ENCODE data around the gene RTCB. TPM values are rescaled to one million over a fixed set of nuclear protein-coding genes. Genes with fewer than 3 reads are reported as not detected.
"Not testable (repeated sequence)": the region's sequence is repeated elsewhere in the genome, so short reads cannot be mapped to it uniquely, and the experiment has no call there.

Gene RTCB
- total RNA-seq, 6 experiments from 2014 or later, result 37.8 to 58.1 (median 48.2) TPM

GRCh38 chr22:32353840-32354239 is 58.2 kb downstream of the RTCB start:
- TF ChIP-seq POLR2A (IDR thresholded peaks at IDR 0.05) (no peak), CTCF (IDR thresholded peaks at IDR 0.05) (no peak)
- DNase-seq (no peak), ATAC-seq (peak in 1 of 4 donors; percentile 13)
- no peaks in the 10 kb centered on the region for H3K27me3 ChIP-seq
- no peaks in the 10 kb centered on the region for H3K4me1 ChIP-seq
- no peaks in the 10 kb centered on the region for H3K36me3 ChIP-seq
- intact Hi-C loops (cut with DNase I), result no loop called here
- 80% methylated on average over 1 of the region's 19 CpGs for WGBS (ENCODE audit: insufficient coverage, low coverage, low lambda C conversion rate, missing lambda C conversion rate)
- H3K4me3 ChIP-seq, result no peak overlapping the region
- H3K9me3 ChIP-seq, result no peaks in the 10 kb centered on the region
- no peak overlapping the region for H3K27ac ChIP-seq

GRCh38 chr22:32353292-32353691 is 58.8 kb downstream of the RTCB start:
- DNase-seq, result no peak

GRCh38 chr22:32352681-32353080 is 59.4 kb downstream of the RTCB start:
- ATAC-seq (no peak), DNase-seq (no peak)
- no peaks in the 10 kb centered on the region for H3K4me1 ChIP-seq
- no peaks in the 10 kb centered on the region for H3K9me3 ChIP-seq
- TF ChIP-seq POLR2A (IDR thresholded peaks at IDR 0.05) (no peak), CTCF (IDR thresholded peaks at IDR 0.05) (no peak)
- H3K4me3 ChIP-seq, result no peak overlapping the region
- no peaks in the 10 kb centered on the region for H3K36me3 ChIP-seq
- WGBS (ENCODE audit: insufficient coverage, low coverage, low lambda C conversion rate, missing lambda C conversion rate), result 83% methylated on average over 4 of the region's 14 CpGs
- H3K27ac ChIP-seq, result no peak overlapping the region
- no peaks in the 10 kb centered on the region for H3K27me3 ChIP-seq
- intact Hi-C loops (cut with DNase I), result no loop called here

More at GRCh38 chr22:32353292-32353691, 58.8 kb downstream of the RTCB start:
- no peak for TF ChIP-seq CTCF (IDR thresholded peaks at IDR 0.05)
- no peak for TF ChIP-seq POLR2A (IDR thresholded peaks at IDR 0.05)
- Histone ChIP-seq H3K4me3 (no peak overlapping the region), H3K27ac (no peak overlapping the region), H3K36me3 (no peaks in the 10 kb centered on the region), H3K27me3 (no peaks in the 10 kb centered on the region), H3K9me3 (no peaks in the 10 kb centered on the region), H3K4me1 (no peaks in the 10 kb centered on the region)
- WGBS (ENCODE audit: insufficient coverage, low coverage, low lambda C conversion rate, missing lambda C conversion rate), result 88% methylated on average over 4 of the region's 28 CpGs
- intact Hi-C loops (cut with DNase I), result no loop called here
- peak in 1 of 4 donors; percentile 28 for ATAC-seq

- H3K4me3 ChIP-seq; H3K4me1 ChIP-seq; ATAC-seq; DNase-seq; intact Hi-C loops (cut with DNase I); H3K27me3 ChIP-seq; H3K36me3 ChIP-seq; H3K9me3 ChIP-seq; H3K27ac ChIP-seq: not testable (repeated sequence)
- WGBS (ENCODE audit: insufficient coverage, low coverage, low lambda C conversion rate, missing lambda C conversion rate), result no CpG with 5 or more reads among the region's 1 CpG
These were observed 60.2 kb downstream of the RTCB start for GRCh38 chr22:32351875-32352274.

- Histone ChIP-seq H3K9me3 (no peaks in the 10 kb centered on the region), H3K27me3 (peaks cover 0 to 5% of the 10 kb centered on the region in 2 donors), H3K4me1 (no peaks in the 10 kb centered on the region), H3K36me3 (no peaks in the 10 kb centered on the region), H3K4me3 (no peak overlapping the region), H3K27ac (no peak overlapping the region)
- DNase-seq (no peak), ATAC-seq (no peak)
- WGBS (ENCODE audit: insufficient coverage, low coverage, low lambda C conversion rate, missing lambda C conversion rate), result 71% methylated on average over 4 of the region's 6 CpGs
- TF ChIP-seq CTCF (IDR thresholded peaks at IDR 0.05), result no peak
- TF ChIP-seq POLR2A (IDR thresholded peaks at IDR 0.05), result no peak
- intact Hi-C loops (cut with DNase I), result no loop called here
These were observed 63.9 kb downstream of the RTCB start for GRCh38 chr22:32348031-32348611.

Data from right lobe of liver (tissue), 6 donors.